HepG2 (cell line): ENCODE measurements around the gene ADAM15. TPM values are rescaled to one million over a fixed set of nuclear protein-coding genes. Genes with fewer than 3 reads are reported as not detected.
A peak's percentile ranks its signal among the peaks of the same experiment; 100 is the strongest.

Experiments used
- AKNA ChIP-seq: sonication (generic); formaldehyde crosslinking; IDR thresholded peaks from 2 replicates; pipeline ENCODE4 v1.4.0; 2020; ENCODE audit warnings: missing genetic modification reagents, borderline replicate concordance
- CTCF ChIP-seq: sonication (generic); formaldehyde crosslinking; IDR thresholded peaks from 2 replicates; pipeline ENCODE4 v1.5.0; 2020; ENCODE audit warnings: mild to moderate bottlenecking, missing genetic modification reagents, moderate library complexity
- HMG20A ChIP-seq: IDR thresholded peaks from 2 replicates; pipeline ENCODE4 v1.6.1; 2016; ENCODE audit warnings: borderline replicate concordance
- ISL2 ChIP-seq: sonication (generic); formaldehyde crosslinking; IDR thresholded peaks from 2 replicates; pipeline ENCODE4 v1.5.0; 2020; ENCODE audit warnings: missing genetic modification reagents
- KDM2A ChIP-seq: sonication (generic); formaldehyde crosslinking; IDR thresholded peaks from 2 replicates; pipeline ENCODE4 v1.4.0; 2020; ENCODE audit warnings: low read depth, missing genetic modification reagents, borderline replicate concordance
- KMT2A ChIP-seq: sonication (generic); formaldehyde crosslinking; IDR thresholded peaks from 2 replicates; pipeline ENCODE4 v1.4.0; 2020; ENCODE audit warnings: missing genetic modification reagents
- MATR3 ChIP-seq: sonication (generic); formaldehyde crosslinking; IDR thresholded peaks from 2 replicates; pipeline ENCODE4 v1.4.0; 2020; ENCODE audit warnings: missing genetic modification reagents
- MAX ChIP-seq: IDR thresholded peaks from 2 replicates; pipeline ENCODE4 v1.6.1; 2012; ENCODE audit warnings: inconsistent platforms
- PRDM15 ChIP-seq: sonication (generic); formaldehyde crosslinking; IDR thresholded peaks from 2 replicates; pipeline ENCODE4 v1.4.0; 2020; ENCODE audit warnings: missing genetic modification reagents
- RFX3 ChIP-seq: IDR thresholded peaks from 2 replicates; pipeline ENCODE4 v1.6.1; 2016; ENCODE audit warnings: missing biosample characterization, missing genetic modification reagents
- SAP130 ChIP-seq: IDR thresholded peaks from 2 replicates; pipeline ENCODE4 v1.6.1; 2016; ENCODE audit warnings: low read depth
- ZNF484 ChIP-seq: sonication (generic); formaldehyde crosslinking; IDR thresholded peaks from 2 replicates; pipeline ENCODE4 v1.5.1; 2020; ENCODE audit warnings: mild to moderate bottlenecking, low read depth, missing genetic modification reagents, borderline replicate concordance
- ZNF598 ChIP-seq: sonication (generic); formaldehyde crosslinking; IDR thresholded peaks from 2 replicates; pipeline ENCODE4 v1.5.1; 2020; ENCODE audit warnings: mild to moderate bottlenecking, missing genetic modification reagents, borderline replicate concordance
- ZNF639 ChIP-seq: conservative IDR thresholded peaks from 2 replicates; pipeline ENCODE4 v1.6.1; 2018; ENCODE audit warnings: missing genetic modification reagents
- ZNF790 ChIP-seq: sonication (generic); formaldehyde crosslinking; IDR thresholded peaks from 2 replicates; pipeline ENCODE4 v1.8.0; 2022; ENCODE audit warnings: missing genetic modification reagents, mild to moderate bottlenecking, borderline replicate concordance
- ZNF891 ChIP-seq: sonication (generic); formaldehyde crosslinking; IDR thresholded peaks from 2 replicates; pipeline ENCODE4 v1.5.0; 2020; ENCODE audit warnings: mild to moderate bottlenecking, missing genetic modification reagents
- polyA plus RNA-seq, 8 experiments: library from polyadenylated mRNA; depleted of rRNA in 3 of 8; stranded (reverse) in 7 of 8; unstranded in 1 of 8; fragments of >200 nt; fragmentation: Illumina TruSeq in 4 of 8; extraction: Trizol in 4 of 8; gene quantifications; 2 replicates each; pipeline versions ENCODE4 v1.2.1 to v1.2.3, GENCODE V29; 2011 to 2016; ENCODE audit warnings: low read depth in 4 of 8, missing spikeins in 1 of 8, mixed read lengths in 1 of 8; ENCODE audit not compliant: insufficient read depth in 1 of 8
- total RNA-seq, 5 experiments: library from RNA; depleted of rRNA; stranded (reverse); fragments of >200 nt; fragmentation: Illumina TruSeq; extraction: Trizol; gene quantifications; 2 replicates each; pipeline ENCODE4 v1.2.3, GENCODE V29; 2016; ENCODE audit warnings: low read depth in 1 of 5

ADAM15 gene
- total and polyA plus RNA-seq, 2 of the 13 experiments (the other 11 are each of a cell fraction or from before 2014, with no cell fraction given): 17.9 to 25.6 TPM

GRCh38 chr1:155093911-155094621 is 43.0 kb downstream of the ADAM15 start (continued):
- peak; percentile 66 for TF ChIP-seq CTCF
- no peak for TF ChIP-seq ZNF484 (CRISPR knock-in tag)
- TF ChIP-seq ZNF639: no peak
- TF ChIP-seq ZNF891 (CRISPR knock-in tag): peak; percentile 47; the same call in 1 of the 2 replicates
- no peak for TF ChIP-seq KMT2A (CRISPR knock-in tag)
- TF ChIP-seq MAX: peak; percentile 18; the same call in 1 of the 2 replicates
- TF ChIP-seq ZNF790 (CRISPR knock-in tag): 0 out of 2 replicates have a peak, but pooled peaks have one; percentile 53
- TF ChIP-seq PRDM15: no peak
- no peak for TF ChIP-seq MATR3 (CRISPR knock-in tag)
- TF ChIP-seq KDM2A (CRISPR knock-in tag): peak; percentile 35; the same call in 1 of the 2 replicates
- TF ChIP-seq ISL2 (CRISPR knock-in tag): 0 out of 2 replicates have a peak, but pooled peaks have one; percentile 19
- peak; percentile 9; the same call in 1 of the 2 replicates for TF ChIP-seq HMG20A (CRISPR knock-in tag)
- peak; percentile 39; the same call in 1 of the 2 replicates for TF ChIP-seq ZNF598 (CRISPR knock-in tag)
- TF ChIP-seq AKNA (CRISPR knock-in tag): no peak
- TF ChIP-seq RFX3 (CRISPR knock-in tag): no peak
- peak; percentile 37; the same call in 1 of the 2 replicates for TF ChIP-seq SAP130 (CRISPR knock-in tag)
